Fibroblast of pulmonary artery (primary cell): ENCODE data around the gene ADORA3.

Experiments used
- DNase-seq: peaks from one replicate; pipeline ENCODE4 v3.0.0-alpha.2; 2010; ENCODE audit warnings: low read depth
- H3K4me3 ChIP-seq: replicated peaks from 2 replicates; pipeline ENCODE4 v1.5.1; 2011; ENCODE audit warnings: low read depth, mild to moderate bottlenecking, control low read depth, low read length, moderate library complexity
- TF ChIP-seq, protein P1 (sequence below): IDR thresholded peaks from 2 replicates; pipeline ENCODE4 v1.5.1; 2011; ENCODE audit warnings: mild to moderate bottlenecking, control low read depth, low read length, inconsistent platforms; ENCODE audit errors: missing control alignments

The ADORA3 gene

GRCh38 chr1:111463029-111463683 is 40.3 kb downstream of the ADORA3 start:
- no peak overlapping the region for H3K4me3 ChIP-seq
- DNase-seq, result peak; percentile 38
- TF ChIP-seq, protein P1, sequence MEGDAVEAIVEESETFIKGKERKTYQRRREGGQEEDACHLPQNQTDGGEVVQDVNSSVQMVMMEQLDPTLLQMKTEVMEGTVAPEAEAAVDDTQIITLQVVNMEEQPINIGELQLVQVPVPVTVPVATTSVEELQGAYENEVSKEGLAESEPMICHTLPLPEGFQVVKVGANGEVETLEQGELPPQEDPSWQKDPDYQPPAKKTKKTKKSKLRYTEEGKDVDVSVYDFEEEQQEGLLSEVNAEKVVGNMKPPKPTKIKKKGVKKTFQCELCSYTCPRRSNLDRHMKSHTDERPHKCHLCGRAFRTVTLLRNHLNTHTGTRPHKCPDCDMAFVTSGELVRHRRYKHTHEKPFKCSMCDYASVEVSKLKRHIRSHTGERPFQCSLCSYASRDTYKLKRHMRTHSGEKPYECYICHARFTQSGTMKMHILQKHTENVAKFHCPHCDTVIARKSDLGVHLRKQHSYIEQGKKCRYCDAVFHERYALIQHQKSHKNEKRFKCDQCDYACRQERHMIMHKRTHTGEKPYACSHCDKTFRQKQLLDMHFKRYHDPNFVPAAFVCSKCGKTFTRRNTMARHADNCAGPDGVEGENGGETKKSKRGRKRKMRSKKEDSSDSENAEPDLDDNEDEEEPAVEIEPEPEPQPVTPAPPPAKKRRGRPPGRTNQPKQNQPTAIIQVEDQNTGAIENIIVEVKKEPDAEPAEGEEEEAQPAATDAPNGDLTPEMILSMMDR, result no peak

GRCh38 chr1:111462370-111463028 is 40.9 kb downstream of the ADORA3 start:
- H3K4me3 ChIP-seq, result no peak overlapping the region
- DNase-seq, result no peak
- TF ChIP-seq, protein P1, result no peak

- TF ChIP-seq, protein P1, result no peak
- H3K4me3 ChIP-seq, result no peak overlapping the region
- no peak for DNase-seq
Measured at GRCh38 chr1:111461765-111462164, 41.7 kb downstream of the ADORA3 start.

GRCh38 chr1:111455642-111456031 is 47.8 kb downstream of the ADORA3 start:
- no peak overlapping the region for H3K4me3 ChIP-seq
- no peak for DNase-seq
- TF ChIP-seq, protein P1, result no peak

DNA sequence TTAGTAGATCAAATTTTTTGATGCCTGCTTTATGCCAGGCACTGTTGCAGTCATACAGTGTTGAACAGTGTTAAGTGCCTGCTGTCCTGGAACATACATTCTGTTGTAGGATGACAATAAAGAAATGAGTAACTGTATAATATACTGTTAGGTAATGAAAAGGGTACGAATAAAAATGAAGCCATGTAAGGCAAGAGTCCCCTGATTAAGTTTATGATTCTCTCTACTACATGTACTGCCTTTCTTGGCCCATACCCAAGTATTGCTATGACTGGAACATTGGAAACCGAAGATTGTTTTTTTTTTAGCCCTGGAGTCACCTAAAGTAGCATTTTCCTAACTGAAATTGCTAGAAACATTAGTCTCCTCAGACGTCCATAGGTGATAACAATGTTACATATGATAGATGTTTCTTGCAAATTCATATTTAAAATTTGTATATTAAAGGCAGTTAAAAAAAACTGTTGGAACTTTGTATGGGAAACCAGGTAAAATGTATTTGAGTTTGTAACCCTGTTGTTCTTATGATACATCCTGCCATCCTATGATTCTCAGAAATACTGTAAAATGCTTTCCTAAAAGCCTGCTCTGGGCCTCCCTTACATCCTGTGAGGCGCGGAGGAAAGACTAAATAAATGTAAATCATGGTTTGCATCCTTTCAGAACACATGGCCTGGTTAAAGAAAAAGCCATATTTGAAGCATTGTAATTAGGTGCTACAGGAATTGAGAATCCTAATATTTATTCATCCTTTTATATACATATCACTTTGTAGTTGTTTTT is 48.4 kb downstream of the ADORA3 start:
- DNase-seq, result no peak
- H3K4me3 ChIP-seq, result no peak overlapping the region
- TF ChIP-seq, protein P1, result no peak

DNA sequence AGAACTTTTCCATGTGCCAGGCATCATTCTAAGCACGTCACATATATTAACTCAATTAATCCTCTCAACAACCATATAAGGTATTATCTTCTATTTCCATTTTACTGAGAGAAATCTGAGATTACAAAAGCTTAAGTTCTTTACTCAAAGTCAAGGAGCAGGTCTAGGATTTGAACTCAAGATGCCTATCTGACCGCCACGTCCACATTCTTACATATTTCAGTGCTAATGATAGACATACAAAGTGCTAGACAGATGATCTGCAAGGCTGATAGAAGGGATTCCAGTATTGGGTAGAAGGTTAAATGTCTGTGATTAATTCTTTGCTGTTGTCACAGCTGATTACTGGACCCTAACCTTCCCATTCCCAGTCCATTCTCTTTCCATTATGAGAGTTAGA is 49.7 kb downstream of the ADORA3 start:
- DNase-seq, result no peak
- no peak overlapping the region for H3K4me3 ChIP-seq
- TF ChIP-seq, protein P1, result no peak
